HFF-Myc (cell line): ENCODE measurements around the gene CORO2B.

Experiments used
- DNase-seq: peaks from one replicate; pipeline ENCODE4 v3.0.0-alpha.2; 2011; ENCODE audit warnings: low read depth; ENCODE audit errors: extremely low read depth
- H3K4me3 ChIP-seq: replicated peaks from 2 replicates; pipeline ENCODE4 v1.5.1; 2011; ENCODE audit warnings: low read depth, mild to moderate bottlenecking, control low read depth, low read length
- CTCF ChIP-seq: IDR thresholded peaks from 2 replicates; pipeline ENCODE4 v1.5.1; 2012; ENCODE audit warnings: mild to moderate bottlenecking, low read depth, low read length, control low read depth; ENCODE audit errors: missing control alignments

CORO2B gene

DNA sequence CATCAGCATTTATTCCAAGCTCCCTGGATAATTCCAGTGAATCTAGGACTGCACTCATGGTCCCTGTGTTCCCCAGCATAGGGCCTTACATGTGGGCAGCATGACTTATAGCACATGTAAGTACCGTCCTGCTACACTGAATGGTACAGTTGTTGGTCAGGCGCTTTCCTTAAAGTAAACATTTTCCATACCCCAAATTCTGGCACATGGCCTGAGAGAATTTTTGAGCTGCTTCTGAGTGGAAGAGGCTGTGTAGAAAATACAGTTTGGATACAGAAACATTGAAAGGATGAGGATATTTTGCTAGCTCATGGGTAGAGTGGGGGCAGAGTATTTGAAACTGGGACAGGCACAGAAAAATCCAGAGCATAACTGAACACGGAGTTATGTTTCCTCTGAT lies 27.6 kb downstream of the CORO2B start:
- H3K4me3 ChIP-seq, result no peak overlapping the region
- DNase-seq, result no peak
- no peak for TF ChIP-seq CTCF

DNA sequence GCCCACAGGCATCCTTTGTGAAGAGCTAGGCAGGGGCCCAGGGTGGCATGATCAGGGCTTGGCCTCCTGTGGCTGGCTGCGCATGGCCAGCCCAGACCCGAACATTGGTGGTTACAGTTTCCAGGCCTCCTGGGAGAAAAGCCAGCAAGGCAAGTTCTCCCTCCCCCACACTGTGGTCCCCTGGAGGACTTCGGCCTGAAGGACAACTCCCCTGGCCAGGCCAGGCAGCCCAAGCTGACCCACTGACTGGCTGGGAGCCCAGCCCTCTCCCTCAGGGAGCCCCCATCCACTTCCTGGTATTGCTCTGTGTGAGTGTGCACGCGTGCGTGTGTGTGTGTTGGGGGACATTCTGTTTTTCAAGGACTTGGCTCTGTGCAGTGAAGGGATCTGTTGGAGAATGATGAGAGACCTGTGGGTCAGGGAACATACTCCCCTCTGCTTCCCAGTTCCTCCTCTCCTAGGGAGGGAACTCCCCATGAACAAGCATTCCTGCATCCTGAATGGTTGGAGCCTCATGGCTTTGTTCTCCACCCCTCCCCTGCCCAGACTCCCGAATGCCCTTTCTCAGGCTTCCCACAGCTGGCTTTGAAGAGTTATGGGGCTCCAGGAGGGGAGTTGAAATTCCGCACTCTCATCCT lies 29.5 kb downstream of the CORO2B start:
- DNase-seq, result no peak
- TF ChIP-seq CTCF, result no peak
- no peak overlapping the region for H3K4me3 ChIP-seq

GRCh38 chr15:68608844-68609232 lies 30.0 kb downstream of the CORO2B start:
- H3K4me3 ChIP-seq, result no peak overlapping the region
- TF ChIP-seq CTCF, result no peak
- no peak for DNase-seq

- no peak for DNase-seq
- no peak overlapping the region for H3K4me3 ChIP-seq
- no peak for TF ChIP-seq CTCF
Observed at GRCh38 chr15:68609629-68610028, 30.8 kb downstream of the CORO2B start.

GRCh38 chr15:68610825-68611224 lies 32.0 kb downstream of the CORO2B start:
- TF ChIP-seq CTCF, result no peak
- no peak for DNase-seq
- no peak overlapping the region for H3K4me3 ChIP-seq

- TF ChIP-seq CTCF, result no peak
- H3K4me3 ChIP-seq, result no peak overlapping the region
- DNase-seq, result no peak
Observed at GRCh38 chr15:68612503-68612902, 33.7 kb downstream of the CORO2B start.
